Osteoblast (primary cell): Measurements from ENCODE around the gene CNOT4. TPM values are rescaled to one million over a fixed set of nuclear protein-coding genes. Genes with fewer than 3 reads are reported as not detected.

Experiments
- DNase-seq: peaks from one replicate; pipeline ENCODE4 v3.0.0; 2011; ENCODE audit warnings: low spot score, mixed read lengths; ENCODE audit not compliant: insufficient read length; ENCODE audit errors: missing footprints
- H2AFZ ChIP-seq: 2 replicates; pipeline ENCODE4 v1.6.0; 2011; ENCODE audit warnings: mild to moderate bottlenecking, low read length
- H3K27ac ChIP-seq: 2 replicates; pipeline ENCODE4 v1.5.1; 2011; ENCODE audit warnings: mild to moderate bottlenecking, low read depth, low read length, moderate library complexity
- H3K27me3 ChIP-seq: 2 replicates; pipeline ENCODE4 v1.6.0; 2012; ENCODE audit warnings: mild to moderate bottlenecking, control low read depth, inconsistent platforms, low read length, moderate library complexity; ENCODE audit not compliant: insufficient read depth
- H3K36me3 ChIP-seq: 2 replicates; pipeline ENCODE4 v1.5.1; 2011; ENCODE audit warnings: mild to moderate bottlenecking, low read length, control low read depth, moderate library complexity; ENCODE audit not compliant: insufficient read depth
- H3K4me1 ChIP-seq: 2 replicates; pipeline ENCODE4 v1.5.1; 2011; ENCODE audit warnings: mild to moderate bottlenecking, low read length, control low read depth, moderate library complexity; ENCODE audit not compliant: insufficient read depth
- H3K4me2 ChIP-seq: 2 replicates; pipeline ENCODE4 v1.6.0; 2011; ENCODE audit warnings: mild to moderate bottlenecking, low read length; ENCODE audit not compliant: insufficient read depth
- H3K4me3 ChIP-seq: fragments of 200-600 bp; sonication (generic); 3 replicates; pipeline ENCODE4 v1.5.1; 2012; ENCODE audit warnings: mild to moderate bottlenecking, low read length, inconsistent platforms; ENCODE audit not compliant: insufficient read depth
- H3K79me2 ChIP-seq: 2 replicates; pipeline ENCODE4 v1.6.0; 2012; ENCODE audit warnings: mild to moderate bottlenecking, low read length, control low read depth, inconsistent platforms; ENCODE audit not compliant: insufficient read depth
- H3K9me3 ChIP-seq: 2 replicates; pipeline ENCODE4 v1.5.1; 2011; ENCODE audit warnings: low read depth, low read length, control low read depth
- H4K20me1 ChIP-seq: 2 replicates; pipeline ENCODE4 v1.6.0; 2012; ENCODE audit warnings: mild to moderate bottlenecking, low read length, control low read depth; ENCODE audit not compliant: insufficient read depth
- CTCF ChIP-seq: IDR thresholded peaks from 2 replicates; pipeline ENCODE4 v1.5.1; 2011; ENCODE audit warnings: mild to moderate bottlenecking, low read depth, low read length, moderate library complexity; ENCODE audit errors: extremely low read depth
- total RNA-seq: library from RNA; depleted of rRNA; stranded (reverse); fragments of >200 nt; gene quantifications from 2 replicates; pipeline ENCODE4 v1.2.3, GENCODE V29; 2012

Gene CNOT4
- total RNA-seq, 1 donor = 13.4 TPM

GRCh38 chr7:135510592-135511183, 786 bp upstream of the CNOT4 start:
- peak overlapping the region; percentile 23 for H3K27ac ChIP-seq
- no peak for DNase-seq
- TF ChIP-seq CTCF = peak; percentile 20

DNA sequence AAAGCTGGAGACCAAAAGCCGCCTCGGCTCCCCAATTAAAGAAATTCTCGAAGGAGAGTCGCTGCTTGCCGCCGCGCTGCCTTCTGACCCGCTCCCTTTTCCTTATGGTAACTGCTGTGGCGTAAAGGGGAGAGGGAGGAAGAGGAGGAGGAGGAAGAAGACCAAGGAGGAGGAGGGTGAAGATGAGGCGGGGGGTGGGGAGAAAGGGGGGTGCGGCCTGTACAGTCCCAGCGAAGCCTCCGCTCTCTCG, 388 bp downstream of the CNOT4 start:
- H3K36me3 ChIP-seq = no peaks in the 10 kb centered on the region
- peak overlapping the region; percentile 99 for H3K4me3 ChIP-seq
- peak overlapping the region; percentile 100 for H3K4me2 ChIP-seq
- no peaks in the 10 kb centered on the region for H3K9me3 ChIP-seq
- peaks cover 16% of the 10 kb centered on the region for H3K4me1 ChIP-seq
- peak overlapping the region; percentile 94 for H3K27ac ChIP-seq
- TF ChIP-seq CTCF = no peak
- H2AFZ ChIP-seq = peak overlapping the region; percentile 99
- H3K27me3 ChIP-seq = no peaks in the 10 kb centered on the region
- peaks cover 51% of the 10 kb centered on the region for H3K79me2 ChIP-seq
- peaks cover 16% of the 10 kb centered on the region for H4K20me1 ChIP-seq
- DNase-seq = peak; percentile 86

More at GRCh38 chr7:135510592-135511183, 786 bp upstream of the CNOT4 start:
- H3K4me2 ChIP-seq = peak overlapping the region; percentile 100
- H3K36me3 ChIP-seq = no peaks in the 10 kb centered on the region
- peaks cover 41% of the 10 kb centered on the region for H3K79me2 ChIP-seq
- peaks cover 16% of the 10 kb centered on the region for H4K20me1 ChIP-seq
- H3K4me1 ChIP-seq = peaks cover 16% of the 10 kb centered on the region
- H2AFZ ChIP-seq = peak overlapping the region; percentile 99
- no peaks in the 10 kb centered on the region for H3K9me3 ChIP-seq
- no peaks in the 10 kb centered on the region for H3K27me3 ChIP-seq
- peak overlapping the region; percentile 99 for H3K4me3 ChIP-seq

GRCh38 chr7:135508883-135509588, 866 bp downstream of the CNOT4 start:
- H3K27ac ChIP-seq = peak overlapping the region; percentile 94
- peaks cover 53% of the 10 kb centered on the region for H3K79me2 ChIP-seq
- no peaks in the 10 kb centered on the region for H3K36me3 ChIP-seq
- TF ChIP-seq CTCF = no peak
- no peaks in the 10 kb centered on the region for H3K9me3 ChIP-seq
- peak overlapping the region; percentile 99 for H3K4me3 ChIP-seq
- H3K27me3 ChIP-seq = no peaks in the 10 kb centered on the region
- peak overlapping the region; percentile 99 for H2AFZ ChIP-seq
- no peak for DNase-seq
- H3K4me2 ChIP-seq = peak overlapping the region; percentile 100
- H4K20me1 ChIP-seq = peaks cover 17% of the 10 kb centered on the region
- peaks cover 16% of the 10 kb centered on the region for H3K4me1 ChIP-seq

GRCh38 chr7:135501402-135501801, 8.5 kb downstream of the CNOT4 start:
- peak; percentile 30 for TF ChIP-seq CTCF
- H3K4me2 ChIP-seq = no peak overlapping the region
- H3K9me3 ChIP-seq = no peaks in the 10 kb centered on the region
- H4K20me1 ChIP-seq = peaks cover 49% of the 10 kb centered on the region
- H3K27ac ChIP-seq = no peak overlapping the region
- DNase-seq = no peak
- H3K4me1 ChIP-seq = peaks cover 7% of the 10 kb centered on the region
- no peak overlapping the region for H3K4me3 ChIP-seq
- no peaks in the 10 kb centered on the region for H3K27me3 ChIP-seq
- peaks cover 92% of the 10 kb centered on the region for H3K79me2 ChIP-seq
- H2AFZ ChIP-seq = no peak overlapping the region
- H3K36me3 ChIP-seq = no peaks in the 10 kb centered on the region
